ENCODE measurements around the gene THAP4. TPM values are rescaled to one million over a fixed set of nuclear protein-coding genes. Genes with fewer than 3 reads are reported as not detected.
A peak's percentile ranks its signal among the peaks of the same experiment; 100 is the strongest.

THAP4 gene
- total RNA-seq: 73.2 TPM
- long read RNA-seq, transcript THAP4-204 (6 exons, 2,367 nt): major isoform, 89 of 130 reads
- long read RNA-seq, partial matches to known transcripts: 26 of 130 reads
- long read RNA-seq, other reads (novel, unspliced or antisense): 9 of 130 reads

- DNase-seq (ENCODE audit: low spot score): peak; percentile 95
- intact Hi-C loops (cut with DNase I): loop anchor here (2.0 to 5.0 kb wide), 3 partner anchors 50 to 280 kb away; partner anchors contain the start of genes DTYMK, FARP2 and STK25
Measured at GRCh38 chr2:241637018-241637794, at the start of gene THAP4, which contains the start of gene ATG4B. Gene THAP4 (minus strand): TSS chr2:241637158. CDS start chr2:241637017, 141 bp downstream. Gene ATG4B (plus strand): TSS chr2:241637693. CDS start chr2:241637715, 22 bp downstream.

GRCh38 chr2:241686324-241686649 lies 49.3 kb upstream of the THAP4 start:
- DNase-seq (ENCODE audit: low spot score): no peak
- intact Hi-C loops (cut with DNase I): loop anchor here (2.0 kb wide), 2 partner anchors 15 to 49 kb away; partner anchors contain the start of genes ATG4B and THAP4

- no peak for DNase-seq (ENCODE audit: low spot score)
- intact Hi-C loops (cut with DNase I): no loop called here
Measured at GRCh38 chr2:241680827-241681599, 44.1 kb upstream of the THAP4 start.

- DNase-seq (ENCODE audit: low spot score): no peak
- intact Hi-C loops (cut with DNase I): no loop called here
Measured at GRCh38 chr2:241680044-241680443, 43.1 kb upstream of the THAP4 start.

- intact Hi-C loops (cut with DNase I): no loop called here
- DNase-seq (ENCODE audit: low spot score): no peak
Measured at GRCh38 chr2:241678784-241679540, 42.0 kb upstream of the THAP4 start.

GRCh38 chr2:241678307-241678706 lies 41.3 kb upstream of the THAP4 start:
- DNase-seq (ENCODE audit: low spot score): no peak
- intact Hi-C loops (cut with DNase I): no loop called here

- intact Hi-C loops (cut with DNase I): no loop called here
- no peak for DNase-seq (ENCODE audit: low spot score)
Measured at GRCh38 chr2:241677392-241677791, 40.4 kb upstream of the THAP4 start.

- intact Hi-C loops (cut with DNase I): no loop called here
- DNase-seq (ENCODE audit: low spot score): no peak
Measured at GRCh38 chr2:241676665-241677064, 39.7 kb upstream of the THAP4 start.

GRCh38 chr2:241675885-241676284 lies 38.9 kb upstream of the THAP4 start:
- intact Hi-C loops (cut with DNase I): no loop called here
- no peak for DNase-seq (ENCODE audit: low spot score)

- no peak for DNase-seq (ENCODE audit: low spot score)
- intact Hi-C loops (cut with DNase I): no loop called here
Measured at GRCh38 chr2:241673797-241674725, 37.1 kb upstream of the THAP4 start.

- intact Hi-C loops (cut with DNase I): no loop called here
- no peak for DNase-seq (ENCODE audit: low spot score)
Measured at GRCh38 chr2:241673189-241673663, 36.3 kb upstream of the THAP4 start.

- DNase-seq (ENCODE audit: low spot score): no peak
Measured at GRCh38 chr2:241672243-241673188, 35.6 kb upstream of the THAP4 start.

GRCh38 chr2:241671457-241672240 lies 34.7 kb upstream of the THAP4 start:
- intact Hi-C loops (cut with DNase I): no loop called here

More at GRCh38 chr2:241672243-241673188, 35.6 kb upstream of the THAP4 start:
- intact Hi-C loops (cut with DNase I): no loop called here

GRCh38 chr2:241670333-241671110 lies 33.6 kb upstream of the THAP4 start:
- intact Hi-C loops (cut with DNase I): no loop called here
- DNase-seq (ENCODE audit: low spot score): no peak

More at GRCh38 chr2:241671457-241672240, 34.7 kb upstream of the THAP4 start:
- DNase-seq (ENCODE audit: low spot score): no peak

GRCh38 chr2:241668839-241669238 lies 31.9 kb upstream of the THAP4 start:
- intact Hi-C loops (cut with DNase I): no loop called here
- DNase-seq (ENCODE audit: low spot score): no peak

- no peak for DNase-seq (ENCODE audit: low spot score)
- intact Hi-C loops (cut with DNase I): no loop called here
Measured at GRCh38 chr2:241668354-241668753, 31.4 kb upstream of the THAP4 start.

Measured in cardiac septum (tissue), 1 donor.